A549 (cell line): ENCODE measurements around the gene DDX1. TPM values are rescaled to one million over a fixed set of nuclear protein-coding genes. Genes with fewer than 3 reads are reported as not detected.

Source experiments
- ATAC-seq, 2 experiments: fragments of 200-7000 bp in 1 of 2; fragments of >200 bp in 1 of 2; cut with Nextera tagmentation in 1 of 2; cut with Tn5 transposase in 1 of 2; 3 replicates each; pipeline versions ENCODE4 v1.8.0 to v1.9.1; 2018 to 2020; ENCODE audit warnings: mild to moderate bottlenecking in 1 of 2, moderate library complexity in 1 of 2
- CTCF ChIA-PET: fragments of 300-600 bp; sonication (Branson Sonifier 250); formaldehyde crosslinking; extraction: SDS; loops from one replicate; lab custom pipeline; 2021; ENCODE audit warnings: antibody characterized with exemption, inconsistent platforms; lab: Yijun Ruan, JAX
- POLR2A ChIA-PET: fragments of 350-600 bp; formaldehyde crosslinking; extraction: SDS; loops from one replicate; lab custom pipeline; 2021; ENCODE audit warnings: antibody characterized with exemption, inconsistent platforms; lab: Yijun Ruan, JAX
- DNase-seq, 2 experiments: peaks; one replicate each; pipeline versions ENCODE4 v3.0.0 to v3.0.0-alpha.2; 2011 to 2016; ENCODE audit warnings: low read depth in 1 of 2, low spot score in 1 of 2
- FAIRE-seq: peaks from 2 replicates; lab custom pipeline; 2011; peaks lifted over from hg19 to GRCh38; lab: Jason Lieb, UNC
- H3K27ac ChIP-seq, 2 experiments: fragments of >200 bp; sonication (Bioruptor Twin); formaldehyde crosslinking; 3 replicates each; pipeline ENCODE4 v1.5.1; 2016 to 2017
- H3K4me1 ChIP-seq: fragments of >200 bp; sonication (Bioruptor Twin); formaldehyde crosslinking; 3 replicates; pipeline ENCODE4 v1.6.1; 2016
- H3K4me2 ChIP-seq: fragments of >200 bp; sonication (Bioruptor Twin); formaldehyde crosslinking; 3 replicates; pipeline ENCODE4 v1.6.1; 2016
- H3K4me3 ChIP-seq: fragments of >200 bp; sonication (Bioruptor Twin); formaldehyde crosslinking; 3 replicates; pipeline ENCODE4 v1.5.1; 2016
- H3K9me3 ChIP-seq: fragments of >200 bp; sonication (Bioruptor Twin); formaldehyde crosslinking; 3 replicates; pipeline ENCODE4 v1.6.1; 2016
- CBX8 ChIP-seq: fragments of 200-600 bp; sonication (generic); IDR thresholded peaks from 2 replicates; pipeline ENCODE4 v1.6.1; 2016
- CEBPB ChIP-seq, 2 experiments: fragments of >200 bp in 1 of 2; sonication (Bioruptor Twin) in 1 of 2; formaldehyde crosslinking in 1 of 2; IDR thresholded peaks; 2 replicates each; pipeline ENCODE4 v1.6.1; 2012 to 2016
- CHD2 ChIP-seq: fragments of 150-350 bp; IDR thresholded peaks from 2 replicates; pipeline ENCODE4 v1.6.1; 2014; ENCODE audit warnings: low read length; ENCODE audit not compliant: partially characterized antibody
- EHF ChIP-seq: fragments of 250-450 bp; sonication (Bioruptor Pico); IDR thresholded peaks from 2 replicates; pipeline ENCODE4 v1.5.0; 2020; ENCODE audit warnings: mild to moderate bottlenecking
- EP300 ChIP-seq, 2 experiments: fragments of >200 bp; sonication (Bioruptor Twin); formaldehyde crosslinking; IDR thresholded peaks; 2 replicates in 1 of 2; 3 replicates in 1 of 2; pipeline ENCODE4 v1.6.1; 2016 to 2017
- FOSL2 ChIP-seq, 2 experiments: fragments of 450-650 bp in 1 of 2; fragments of >200 bp in 1 of 2; sonication (Bioruptor Twin) in 1 of 2; formaldehyde crosslinking; IDR thresholded peaks; 2 replicates each; pipeline versions ENCODE4 v1.5.0 to v1.6.1; 2016 to 2020; ENCODE audit warnings: mild to moderate bottlenecking in 1 of 2, moderate library complexity in 1 of 2
- FOXS1 ChIP-seq: fragments of 250-450 bp; sonication (Bioruptor Pico); IDR thresholded peaks from 2 replicates; pipeline ENCODE4 v1.5.0; 2020; ENCODE audit warnings: mild to moderate bottlenecking, moderate library complexity
- GATA3 ChIP-seq: IDR thresholded peaks from 2 replicates; pipeline ENCODE4 v1.6.1; 2012; ENCODE audit warnings: borderline replicate concordance
- HEYL ChIP-seq: fragments of 250-450 bp; sonication (Bioruptor Pico); IDR thresholded peaks from 2 replicates; pipeline ENCODE4 v1.8.0; 2021; ENCODE audit warnings: mild to moderate bottlenecking, moderate library complexity
- HOXB13 ChIP-seq: fragments of 250-450 bp; sonication (Bioruptor Pico); IDR thresholded peaks from 2 replicates; pipeline ENCODE4 v1.5.0; 2020; ENCODE audit warnings: low read depth, mild to moderate bottlenecking, moderate library complexity
- JUNB ChIP-seq: fragments of >200 bp; sonication (Bioruptor Twin); formaldehyde crosslinking; IDR thresholded peaks from 2 replicates; pipeline ENCODE4 v1.6.1; 2016
- MAFK ChIP-seq: fragments of 450-650 bp; IDR thresholded peaks from 2 replicates; pipeline ENCODE4 v1.6.1; 2014; ENCODE audit not compliant: partially characterized antibody
- MAZ ChIP-seq: fragments of 150-350 bp; IDR thresholded peaks from 2 replicates; pipeline ENCODE4 v1.6.1; 2014; ENCODE audit warnings: antibody characterized with exemption, low read depth, low read length, borderline replicate concordance
- MYC ChIP-seq: IDR thresholded peaks from 2 replicates; pipeline ENCODE4 v1.6.1; 2012; ENCODE audit warnings: mild to moderate bottlenecking, inconsistent platforms, low read length, improper control_type of control experiment, borderline replicate concordance
- NPAS2 ChIP-seq: fragments of 250-450 bp; sonication (Bioruptor Pico); IDR thresholded peaks from 2 replicates; pipeline ENCODE4 v1.8.0; 2022; ENCODE audit warnings: mild to moderate bottlenecking, moderate library complexity, borderline replicate concordance
- NR3C1 ChIP-seq: fragments of >200 bp; sonication (Bioruptor Twin); formaldehyde crosslinking; IDR thresholded peaks from 3 replicates; pipeline ENCODE4 v1.6.1; 2017
- PHF8 ChIP-seq: fragments of 200-600 bp; sonication (generic); IDR thresholded peaks from 2 replicates; pipeline ENCODE4 v1.6.1; 2016; ENCODE audit warnings: low read depth, mild to moderate bottlenecking, antibody characterized with exemption, moderate library complexity, borderline replicate concordance
- RAD21 ChIP-seq, 2 experiments: fragments of >200 bp in 1 of 2; sonication (Bioruptor Twin) in 1 of 2; formaldehyde crosslinking in 1 of 2; IDR thresholded peaks in 1 of 2; conservative IDR thresholded peaks in 1 of 2; 2 replicates in 1 of 2; 3 replicates in 1 of 2; pipeline ENCODE4 v1.6.1; 2012 to 2018; ENCODE audit warnings: inconsistent platforms in 1 of 2
- RARB ChIP-seq: fragments of 250-450 bp; sonication (Bioruptor Pico); IDR thresholded peaks from 2 replicates; pipeline ENCODE4 v1.8.0; 2021; ENCODE audit warnings: mild to moderate bottlenecking, moderate library complexity
- RCOR1 ChIP-seq: fragments of 150-350 bp; IDR thresholded peaks from 2 replicates; pipeline ENCODE4 v1.6.1; 2014; ENCODE audit warnings: antibody characterized with exemption, low read length, low read depth
- RFX5 ChIP-seq: fragments of 450-650 bp; IDR thresholded peaks from 2 replicates; pipeline ENCODE4 v1.7.1; 2014; ENCODE audit warnings: antibody characterized with exemption, mild to moderate bottlenecking, moderate library complexity
- RNF2 ChIP-seq: fragments of 200-600 bp; sonication (generic); IDR thresholded peaks from 2 replicates; pipeline ENCODE4 v1.6.1; 2016; ENCODE audit warnings: low read depth, mild to moderate bottlenecking, antibody characterized with exemption, moderate library complexity, borderline replicate concordance
- TP53 ChIP-seq: fragments of 250-450 bp; sonication (Bioruptor Pico); IDR thresholded peaks from 2 replicates; pipeline ENCODE4 v1.5.0; 2021; ENCODE audit warnings: mild to moderate bottlenecking, moderate library complexity
- USF2 ChIP-seq: fragments of 450-650 bp; IDR thresholded peaks from 2 replicates; pipeline ENCODE4 v1.6.1; 2014; ENCODE audit warnings: antibody characterized with exemption
- ZC3H11A ChIP-seq: fragments of 450-650 bp; IDR thresholded peaks from 2 replicates; pipeline ENCODE4 v1.6.1; 2014; ENCODE audit warnings: antibody characterized with exemption, mild to moderate bottlenecking
- WGBS: methylation state at CpG from one replicate; pipeline ENCODE4 v1.1.6; 2017; ENCODE audit errors: missing lambda C conversion rate; 5-methylcytosine and 5-hydroxymethylcytosine counted together
- polyA plus RNA-seq, 4 experiments: library from polyadenylated mRNA; depleted of rRNA in 3 of 4; stranded (reverse); fragments of >200 nt; fragmentation: RNase III in 1 of 4; extraction: RNeasy Plus Mini Kit Qiagen cat#74134 plus additional on column Dnase treatment in 1 of 4; gene quantifications; 2 replicates in 3 of 4; 3 replicates in 1 of 4; pipeline ENCODE4 v1.2.3, GENCODE V29; 2011 to 2017
- TF ChIP-seq, protein P1 (sequence below): fragments of 200-600 bp; sonication (generic); IDR thresholded peaks from 2 replicates; pipeline ENCODE4 v1.6.1; 2016; ENCODE audit warnings: antibody characterized with exemption, mild to moderate bottlenecking, moderate library complexity
- TF ChIP-seq, protein P2 (sequence below): IDR thresholded peaks from 2 replicates; pipeline ENCODE4 v1.6.1; 2012; ENCODE audit warnings: low read depth, borderline replicate concordance
- TF ChIP-seq, protein P3 (sequence below): IDR thresholded peaks from 2 replicates; pipeline ENCODE4 v1.6.1; 2012
- TF ChIP-seq, protein P4 (sequence below): fragments of >200 bp; sonication (Bioruptor Twin); formaldehyde crosslinking; IDR thresholded peaks from 3 replicates; pipeline ENCODE4 v1.6.1; 2016

Gene DDX1
- polyA plus RNA-seq, 2 of the 4 experiments (the other 2 are of a cell fraction): 157 to 214 TPM

- 77% methylated on average over 6 of the region's 6 CpGs for WGBS
- no peaks in the 10 kb centered on the region for H3K9me3 ChIP-seq
- ATAC-seq (no peak), DNase-seq (no peak), FAIRE-seq (no peak)
- ChIA-PET POLR2A (interaction anchor here (1.4 kb wide), 1 partner anchor 42 kb away, joined by 3 read pairs; no protein-coding TSS in a partner anchor), CTCF (interaction anchor here (1.5 to 5.8 kb wide), 3 partner anchors 12 to 39 kb away, joined by 3 to 43 read pairs (median 28); no protein-coding TSS in a partner anchor)
- TF ChIP-seq NPAS2 (no peak), USF2 (no peak), EP300 (IDR thresholded peaks at IDR 0.05) (no peak), RCOR1 (no peak), ZC3H11A (no peak), MAFK (no peak), FOXS1 (CRISPR knock-in tag) (no peak), GATA3 (no peak), TP53 (CRISPR knock-in tag) (no peak), CHD2 (no peak), NR3C1 (no peak), JUNB (no peak), PHF8 (no peak), RARB (CRISPR knock-in tag) (no peak)
- TF ChIP-seq, protein P1, sequence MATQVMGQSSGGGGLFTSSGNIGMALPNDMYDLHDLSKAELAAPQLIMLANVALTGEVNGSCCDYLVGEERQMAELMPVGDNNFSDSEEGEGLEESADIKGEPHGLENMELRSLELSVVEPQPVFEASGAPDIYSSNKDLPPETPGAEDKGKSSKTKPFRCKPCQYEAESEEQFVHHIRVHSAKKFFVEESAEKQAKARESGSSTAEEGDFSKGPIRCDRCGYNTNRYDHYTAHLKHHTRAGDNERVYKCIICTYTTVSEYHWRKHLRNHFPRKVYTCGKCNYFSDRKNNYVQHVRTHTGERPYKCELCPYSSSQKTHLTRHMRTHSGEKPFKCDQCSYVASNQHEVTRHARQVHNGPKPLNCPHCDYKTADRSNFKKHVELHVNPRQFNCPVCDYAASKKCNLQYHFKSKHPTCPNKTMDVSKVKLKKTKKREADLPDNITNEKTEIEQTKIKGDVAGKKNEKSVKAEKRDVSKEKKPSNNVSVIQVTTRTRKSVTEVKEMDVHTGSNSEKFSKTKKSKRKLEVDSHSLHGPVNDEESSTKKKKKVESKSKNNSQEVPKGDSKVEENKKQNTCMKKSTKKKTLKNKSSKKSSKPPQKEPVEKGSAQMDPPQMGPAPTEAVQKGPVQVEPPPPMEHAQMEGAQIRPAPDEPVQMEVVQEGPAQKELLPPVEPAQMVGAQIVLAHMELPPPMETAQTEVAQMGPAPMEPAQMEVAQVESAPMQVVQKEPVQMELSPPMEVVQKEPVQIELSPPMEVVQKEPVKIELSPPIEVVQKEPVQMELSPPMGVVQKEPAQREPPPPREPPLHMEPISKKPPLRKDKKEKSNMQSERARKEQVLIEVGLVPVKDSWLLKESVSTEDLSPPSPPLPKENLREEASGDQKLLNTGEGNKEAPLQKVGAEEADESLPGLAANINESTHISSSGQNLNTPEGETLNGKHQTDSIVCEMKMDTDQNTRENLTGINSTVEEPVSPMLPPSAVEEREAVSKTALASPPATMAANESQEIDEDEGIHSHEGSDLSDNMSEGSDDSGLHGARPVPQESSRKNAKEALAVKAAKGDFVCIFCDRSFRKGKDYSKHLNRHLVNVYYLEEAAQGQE: no peak
- peak overlapping the region; percentile 86 for H3K4me2 ChIP-seq
- peak overlapping the region; percentile 64 for H3K4me3 ChIP-seq
- peaks cover 10% of the 10 kb centered on the region for H3K4me1 ChIP-seq
- peak overlapping the region in 1 of 2 experiments; percentile 81; a peak in 1 of 6 replicates for H3K27ac ChIP-seq
Measured at GRCh38 chr2:15559379-15560139, 32.1 kb upstream of the DDX1 start.

DNA sequence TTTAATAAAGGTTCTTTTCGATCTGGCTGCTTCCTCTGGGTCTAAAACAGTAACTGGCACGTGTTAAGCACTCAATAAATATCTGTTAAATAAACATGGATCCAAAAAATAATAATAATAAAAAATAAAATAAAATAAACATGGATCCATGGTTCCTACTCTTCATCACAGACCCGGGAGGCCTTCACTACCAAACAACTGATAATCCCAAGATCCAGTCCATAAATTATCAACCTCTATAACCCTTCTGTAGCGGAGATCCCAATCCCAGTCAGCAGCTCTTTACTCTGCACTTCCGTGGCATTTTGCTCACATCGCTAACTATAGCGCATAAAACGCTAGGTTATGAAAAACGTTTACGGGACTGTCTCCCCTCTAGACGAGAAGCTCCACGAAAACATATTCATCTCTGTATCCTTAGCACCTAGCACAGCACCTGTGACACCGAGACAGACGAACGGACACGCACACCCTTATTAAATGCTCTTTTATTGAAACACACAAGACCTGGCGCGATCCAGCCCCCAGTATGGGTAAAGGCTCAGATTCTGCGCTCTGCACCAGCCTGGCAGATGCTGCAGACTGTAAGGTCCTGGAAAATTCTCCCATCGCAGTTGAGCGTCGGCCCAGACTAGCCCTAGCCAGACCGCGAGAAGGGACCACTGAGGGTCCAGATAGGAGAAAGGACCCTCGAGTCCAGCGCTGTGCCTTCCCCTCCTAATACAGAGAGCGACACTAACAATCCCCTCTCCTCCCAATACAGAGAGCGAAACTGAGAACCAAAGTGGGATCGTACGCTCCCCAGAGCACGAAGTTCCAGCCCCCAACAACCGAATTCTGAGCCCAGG, 31.3 kb upstream of the DDX1 start:
- POLR2A ChIA-PET: interaction anchor here (0.5 to 1.4 kb wide), 4 partner anchors 15 to 41 kb away, joined by 3 to 5 read pairs (median 4); partner anchors contain the start of gene DDX1
- peak overlapping the region; percentile 86 for H3K4me2 ChIP-seq
- DNase-seq (peak; percentile 44), ATAC-seq (peak; percentile 62 to 81), FAIRE-seq (no peak)
- no peak for TF ChIP-seq RAD21 (conservative IDR thresholded peaks at IDR 0.05 in 1 of 2, IDR thresholded peaks at IDR 0.05 in 1 of 2)
- no peak for TF ChIP-seq RNF2
- TF ChIP-seq EHF (CRISPR knock-in tag): no peak
- no peak for TF ChIP-seq ZC3H11A
- TF ChIP-seq, protein P2, sequence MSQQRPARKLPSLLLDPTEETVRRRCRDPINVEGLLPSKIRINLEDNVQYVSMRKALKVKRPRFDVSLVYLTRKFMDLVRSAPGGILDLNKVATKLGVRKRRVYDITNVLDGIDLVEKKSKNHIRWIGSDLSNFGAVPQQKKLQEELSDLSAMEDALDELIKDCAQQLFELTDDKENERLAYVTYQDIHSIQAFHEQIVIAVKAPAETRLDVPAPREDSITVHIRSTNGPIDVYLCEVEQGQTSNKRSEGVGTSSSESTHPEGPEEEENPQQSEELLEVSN: no peak
- TF ChIP-seq CBX8: no peak
- no peak for TF ChIP-seq CEBPB (IDR thresholded peaks at IDR 0.05)
- no peak for TF ChIP-seq RFX5
- TF ChIP-seq, protein P3, sequence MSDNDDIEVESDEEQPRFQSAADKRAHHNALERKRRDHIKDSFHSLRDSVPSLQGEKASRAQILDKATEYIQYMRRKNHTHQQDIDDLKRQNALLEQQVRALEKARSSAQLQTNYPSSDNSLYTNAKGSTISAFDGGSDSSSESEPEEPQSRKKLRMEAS: no peak
- no peak for TF ChIP-seq HOXB13
- TF ChIP-seq MAFK: no peak
- no peak for TF ChIP-seq PHF8
- TF ChIP-seq FOSL2 (IDR thresholded peaks at IDR 0.05): no peak
- no peak for TF ChIP-seq FOSL2 (CRISPR knock-in tag; IDR thresholded peaks at IDR 0.05)
- TF ChIP-seq EP300 (IDR thresholded peaks at IDR 0.05): no peak
- no peak for TF ChIP-seq HEYL (CRISPR knock-in tag)
- TF ChIP-seq MYC: no peak
- TF ChIP-seq, protein P4, sequence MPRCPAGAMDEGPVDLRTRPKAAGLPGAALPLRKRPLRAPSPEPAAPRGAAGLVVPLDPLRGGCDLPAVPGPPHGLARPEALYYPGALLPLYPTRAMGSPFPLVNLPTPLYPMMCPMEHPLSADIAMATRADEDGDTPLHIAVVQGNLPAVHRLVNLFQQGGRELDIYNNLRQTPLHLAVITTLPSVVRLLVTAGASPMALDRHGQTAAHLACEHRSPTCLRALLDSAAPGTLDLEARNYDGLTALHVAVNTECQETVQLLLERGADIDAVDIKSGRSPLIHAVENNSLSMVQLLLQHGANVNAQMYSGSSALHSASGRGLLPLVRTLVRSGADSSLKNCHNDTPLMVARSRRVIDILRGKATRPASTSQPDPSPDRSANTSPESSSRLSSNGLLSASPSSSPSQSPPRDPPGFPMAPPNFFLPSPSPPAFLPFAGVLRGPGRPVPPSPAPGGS: no peak
- TF ChIP-seq MAZ: no peak
- H3K9me3 ChIP-seq: no peaks in the 10 kb centered on the region
- CTCF ChIA-PET: interaction anchor here (1.5 to 5.8 kb wide), 3 partner anchors 13 to 39 kb away, joined by 3 to 43 read pairs (median 28); no protein-coding TSS in a partner anchor
- H3K4me3 ChIP-seq: peak overlapping the region; percentile 64
- H3K4me1 ChIP-seq: peaks cover 10% of the 10 kb centered on the region
- 3% methylated on average over 30 of the region's 32 CpGs for WGBS
- H3K27ac ChIP-seq: peak overlapping the region; percentile 76 to 81
